ENCODE data around the gene FAM163B. TPM values are rescaled to one million over a fixed set of nuclear protein-coding genes. Genes with fewer than 3 reads are reported as not detected.

The FAM163B gene
- total and polyA plus RNA-seq, 4 donors: 2.1 to 4.0 (median 3.4) TPM

- TF ChIP-seq FOXA1 (IDR thresholded peaks at IDR 0.05) (no peak), JUND (IDR thresholded peaks at IDR 0.05) (no peak), CTCF (IDR thresholded peaks at IDR 0.05; ENCODE audit: low read depth, low read length, missing input control) (no peak), RXRA (IDR thresholded peaks at IDR 0.05) (no peak), YY1 (IDR thresholded peaks at IDR 0.05) (no peak), ATF3 (IDR thresholded peaks at IDR 0.05) (no peak), HNF4G (IDR thresholded peaks at IDR 0.05) (no peak), NR2F2 (IDR thresholded peaks at IDR 0.05) (no peak), GABPA (IDR thresholded peaks at IDR 0.05 in 1 of 2, conservative IDR thresholded peaks at IDR 0.05 in 1 of 2) (no peak), ZBTB33 (IDR thresholded peaks at IDR 0.05) (no peak), MAX (IDR thresholded peaks at IDR 0.05) (no peak), RAD21 (IDR thresholded peaks at IDR 0.05) (no peak), FOXA2 (IDR thresholded peaks at IDR 0.05) (no peak), TAF1 (conservative IDR thresholded peaks at IDR 0.05) (no peak), EGR1 (IDR thresholded peaks at IDR 0.05; ENCODE audit: low read depth in 2 of 2) (no peak), REST (IDR thresholded peaks at IDR 0.05) (no peak), HNF4A (conservative IDR thresholded peaks at IDR 0.05) (no peak), SP1 (IDR thresholded peaks at IDR 0.05) (no peak)
- Histone ChIP-seq H3K9me3 (ENCODE audit: control insufficient read depth in 4 of 4, low read length in 3 of 4) (no peaks in the 10 kb centered on the region), H3K4me3 (ENCODE audit: low read depth in 1 of 3, low read length in 3 of 3) (no peak overlapping the region), H3K9ac (ENCODE audit: low read depth in 1 of 2, low read length in 2 of 2) (no peak overlapping the region), H3K27me3 (ENCODE audit: control insufficient read depth in 4 of 4, insufficient read depth in 4 of 4, low read length in 3 of 4) (no peaks in the 10 kb centered on the region), H3K4me1 (ENCODE audit: control insufficient read depth in 4 of 4, insufficient read depth in 4 of 4, low read length in 3 of 4) (peaks cover 15 to 41% (median 38%) of the 10 kb centered on the region in 4 donors), H3K36me3 (ENCODE audit: control insufficient read depth in 4 of 4, insufficient read depth in 3 of 4, low read depth in 1 of 4, low read length in 3 of 4) (no peaks in the 10 kb centered on the region), H3K27ac (ENCODE audit: low read depth in 1 of 2, low read length in 2 of 2) (peak overlapping the region; percentile 25 to 28)
- 69% methylated on average over 36 of the region's 36 CpGs for WGBS
- DNase-seq (ENCODE audit: low spot score): no peak
Measured at GRCh38 chr9:133656211-133657119, 47.3 kb upstream of the FAM163B start.

Data from liver (tissue), 9 donors.